Esophagus (tissue), 2 donors: Measurements from ENCODE around the gene FFAR3. TPM values are rescaled to one million over a fixed set of nuclear protein-coding genes. Genes with fewer than 3 reads are reported as not detected.
"Not testable (repeated sequence)": the region's sequence is repeated elsewhere in the genome, so short reads cannot be mapped to it uniquely, and the experiment has no call there.

ENCODE experiments used
- H3K27ac ChIP-seq, 2 donors: one replicate each; pipeline ENCODE4 v1.5.1; 2013; ENCODE audit warnings: low read depth in 2 of 2, mild to moderate bottlenecking in 2 of 2, inconsistent platforms in 1 of 2, low read length in 1 of 2, moderate library complexity in 1 of 2
- H3K27me3 ChIP-seq, 2 donors: one replicate each; pipeline ENCODE4 v1.6.1; 2013; ENCODE audit warnings: low read length in 2 of 2, control low read depth in 1 of 2, mild to moderate bottlenecking in 1 of 2; ENCODE audit not compliant: insufficient read depth in 2 of 2, control insufficient read depth in 1 of 2
- H3K36me3 ChIP-seq, 2 donors: one replicate each; pipeline ENCODE4 v1.6.1; 2013; ENCODE audit warnings: low read length in 1 of 2; ENCODE audit not compliant: control insufficient read depth in 2 of 2, insufficient read depth in 2 of 2
- H3K4me1 ChIP-seq, 2 donors: one replicate each; pipeline ENCODE4 v1.6.1; 2013; ENCODE audit warnings: low read length in 1 of 2; ENCODE audit not compliant: control insufficient read depth in 2 of 2, insufficient read depth in 2 of 2
- H3K4me3 ChIP-seq, 2 donors: one replicate each; pipeline ENCODE4 v1.5.1; 2013; ENCODE audit warnings: low read length in 2 of 2, mild to moderate bottlenecking in 2 of 2, low read depth in 1 of 2, moderate library complexity in 1 of 2
- H3K9me3 ChIP-seq, 2 donors: one replicate each; pipeline ENCODE4 v1.6.1; 2013; ENCODE audit warnings: mild to moderate bottlenecking in 2 of 2, low read depth in 1 of 2, low read length in 1 of 2, moderate library complexity in 1 of 2; ENCODE audit not compliant: control insufficient read depth in 2 of 2, insufficient read depth in 1 of 2
- WGBS, 2 donors: extraction: QIAGEN DNeasy Blood & Tissue Kit; methylation state at CpG; one replicate each; pipeline ENCODE4 v1.1.7; 2013; 5-methylcytosine and 5-hydroxymethylcytosine counted together
- polyA plus RNA-seq, 2 donors: library from polyadenylated mRNA; stranded (reverse); fragments of 200-250 nt; gene quantifications; one replicate each; pipeline ENCODE4 v1.2.3, GENCODE V29; 2013
- donor health status: healthy with polysubstance abuse.
- donor health status: Bipolar disorder and iron deficiency.

FFAR3 gene
- polyA plus RNA-seq, 2 donors: not detected

DNA sequence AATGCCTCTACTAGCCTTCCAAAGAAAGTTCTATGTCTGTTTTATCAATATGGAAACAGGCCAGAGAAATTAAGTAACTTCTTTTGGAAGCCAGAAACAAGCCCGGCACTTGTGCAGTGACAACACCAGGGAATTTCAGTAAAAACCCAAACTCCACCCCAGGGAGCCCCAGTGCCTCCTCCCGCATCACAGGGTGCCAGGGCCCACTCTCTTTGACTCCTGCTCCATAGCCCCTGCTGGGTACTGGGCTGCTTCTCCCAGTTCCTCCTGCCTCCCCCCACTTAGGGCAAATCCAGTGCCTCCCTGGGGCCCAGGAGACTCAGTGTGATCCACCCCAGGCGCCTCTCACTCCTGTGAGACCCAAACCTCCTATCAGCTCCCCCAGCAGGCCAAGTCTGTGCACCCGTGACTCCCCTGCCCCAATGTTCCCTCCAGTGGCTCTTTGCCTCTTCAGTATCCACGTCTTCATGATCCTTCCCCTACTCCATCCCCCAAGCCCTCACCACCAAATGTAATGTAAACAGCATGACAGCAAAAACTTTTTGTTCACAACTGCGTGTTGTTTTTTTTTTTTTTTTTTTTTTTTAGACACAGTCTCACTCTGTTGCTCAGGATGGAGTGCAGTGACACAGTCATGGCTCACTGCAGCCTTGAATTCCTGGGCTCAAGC lies 2.3 kb upstream of the FFAR3 start:
- WGBS, 2 donors: 38 to 53% methylated on average over 6 of the region's 6 CpGs
- Histone ChIP-seq H3K27ac (no peak overlapping the region), H3K27me3 (no peaks in the 10 kb centered on the region), H3K36me3 (no peaks in the 10 kb centered on the region), H3K9me3 (no peaks in the 10 kb centered on the region), H3K4me1 (peaks cover 0 to 2% of the 10 kb centered on the region in 2 donors), H3K4me3 (no peak overlapping the region)

- whole genome bisulfite sequencing, 2 donors: 72% methylated on average over 8 to 11 of the region's 16 CpGs
- not testable (repeated sequence) for H3K4me3 ChIP-seq, H3K36me3 ChIP-seq, H3K4me1 ChIP-seq, H3K27ac ChIP-seq, H3K27me3 ChIP-seq, H3K9me3 ChIP-seq
Observed at GRCh38 chr19:35358834-35359233, 574 bp downstream of the FFAR3 start.

DNA sequence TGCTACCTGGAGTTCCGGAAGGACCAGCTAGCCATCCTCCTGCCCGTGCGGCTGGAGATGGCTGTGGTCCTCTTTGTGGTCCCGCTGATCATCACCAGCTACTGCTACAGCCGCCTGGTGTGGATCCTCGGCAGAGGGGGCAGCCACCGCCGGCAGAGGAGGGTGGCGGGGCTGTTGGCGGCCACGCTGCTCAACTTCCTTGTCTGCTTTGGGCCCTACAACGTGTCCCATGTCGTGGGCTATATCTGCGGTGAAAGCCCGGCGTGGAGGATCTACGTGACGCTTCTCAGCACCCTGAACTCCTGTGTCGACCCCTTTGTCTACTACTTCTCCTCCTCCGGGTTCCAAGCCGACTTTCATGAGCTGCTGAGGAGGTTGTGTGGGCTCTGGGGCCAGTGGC lies 1.1 kb downstream of the FFAR3 start:
- not testable (repeated sequence) for H3K36me3 ChIP-seq, H3K4me1 ChIP-seq, H3K9me3 ChIP-seq, H3K27ac ChIP-seq, H3K4me3 ChIP-seq, H3K27me3 ChIP-seq
- WGBS, 2 donors: 88 to 90% methylated on average over 16 to 21 of the region's 21 CpGs

DNA sequence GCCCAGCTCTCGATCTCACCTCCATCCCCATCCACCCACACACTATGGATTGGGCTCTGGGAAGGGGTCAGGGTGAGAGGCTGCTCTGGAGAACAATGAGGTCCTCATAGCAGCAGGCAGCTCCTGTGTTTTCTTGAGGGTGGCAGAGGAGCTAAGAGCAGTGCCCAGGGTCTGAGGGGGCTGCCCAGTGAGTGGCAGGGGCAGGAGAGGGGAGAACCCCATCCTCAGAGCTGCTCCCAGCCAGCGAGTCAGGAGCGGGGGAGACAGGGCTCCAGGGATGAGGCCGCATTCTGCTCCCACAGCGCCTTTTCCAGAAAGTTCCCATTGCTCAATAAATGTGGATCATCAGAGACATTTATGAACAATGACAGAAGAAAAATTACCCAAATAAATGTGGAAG lies 1.8 kb downstream of the FFAR3 start:
- H3K4me1 ChIP-seq, H3K27me3 ChIP-seq, H3K27ac ChIP-seq, H3K4me3 ChIP-seq, H3K36me3 ChIP-seq, H3K9me3 ChIP-seq: not testable (repeated sequence)
- WGBS, 2 donors: 100% methylated on average over 3 of the region's 5 CpGs; no CpG with 5 or more reads in 1 of the 2 donors

DNA sequence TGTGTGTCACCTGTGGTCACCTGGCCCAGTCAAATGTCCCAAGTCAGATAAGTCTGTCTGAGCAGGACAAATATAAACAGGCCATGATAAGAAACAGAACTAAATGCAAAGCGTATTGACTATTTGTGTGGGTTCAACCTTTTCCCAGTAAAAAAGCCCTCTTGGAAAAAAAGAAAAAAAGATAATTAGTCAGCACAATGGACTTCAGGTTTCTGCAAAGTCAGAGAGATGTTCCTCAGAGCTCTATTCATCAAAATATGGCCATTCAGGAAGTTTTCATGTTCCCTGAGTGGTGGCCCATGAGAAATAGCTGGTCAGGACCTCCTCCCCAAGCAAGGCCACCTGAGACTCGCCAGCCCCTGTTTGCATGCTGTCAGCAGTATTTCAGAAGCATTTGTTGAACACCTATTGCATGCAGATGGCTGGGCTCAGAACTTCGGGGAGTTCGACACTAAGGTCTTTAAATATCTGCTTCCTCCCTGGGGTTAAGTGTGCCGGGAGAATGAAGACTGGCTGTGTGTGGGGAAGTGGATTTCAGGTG lies 2.7 kb downstream of the FFAR3 start:
- H3K9me3 ChIP-seq: no peaks in the 10 kb centered on the region
- H3K4me1 ChIP-seq: peaks cover 0 to 2% of the 10 kb centered on the region in 2 donors
- no peak overlapping the region for H3K4me3 ChIP-seq
- 31 to 48% methylated on average over 5 of the region's 5 CpGs for WGBS, 2 donors
- H3K27ac ChIP-seq: no peak overlapping the region
- H3K27me3 ChIP-seq: peaks cover 0 to 2% of the 10 kb centered on the region in 2 donors
- H3K36me3 ChIP-seq: no peaks in the 10 kb centered on the region

DNA sequence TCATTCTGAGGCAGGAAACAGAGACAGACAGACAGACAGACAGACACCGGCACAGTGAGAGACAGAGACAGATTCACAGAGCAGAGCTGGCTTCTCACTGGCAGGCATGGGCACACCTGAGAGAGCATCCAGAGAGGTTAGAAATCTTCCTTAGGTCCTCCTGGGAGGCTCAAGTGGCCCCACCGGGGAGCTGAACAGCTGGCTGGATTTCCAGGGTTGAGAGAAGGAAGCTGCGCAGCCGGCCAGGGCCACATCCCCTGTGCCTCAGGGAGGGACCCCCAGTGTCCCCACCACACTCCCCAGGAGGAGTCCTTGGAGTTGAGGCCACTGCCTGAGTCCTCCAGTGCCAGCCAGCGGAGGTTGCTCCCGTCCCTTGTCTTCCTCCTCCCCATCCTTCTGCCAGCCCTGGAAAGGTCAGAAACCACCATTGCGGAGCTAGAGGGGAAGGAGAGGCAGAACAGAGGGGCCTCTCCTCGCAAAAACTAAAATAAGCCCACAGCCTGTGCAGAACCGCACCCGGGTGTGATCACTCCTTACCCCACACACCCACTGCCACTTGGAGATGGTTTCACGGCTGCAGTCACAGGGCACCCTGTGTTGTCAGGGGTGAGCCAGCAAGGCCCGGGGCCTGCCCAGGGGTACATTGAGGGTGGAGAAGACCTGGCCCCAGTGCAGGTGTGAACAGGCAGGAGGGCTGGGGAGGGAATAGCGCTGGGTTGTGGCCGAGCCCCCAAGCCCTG lies 4.2 kb downstream of the FFAR3 start:
- no peaks in the 10 kb centered on the region for H3K36me3 ChIP-seq
- no peak overlapping the region for H3K27ac ChIP-seq
- H3K9me3 ChIP-seq: no peaks in the 10 kb centered on the region
- WGBS, 2 donors: 72 to 73% methylated on average over 4 to 14 of the region's 14 CpGs
- peaks cover 0 to 2% of the 10 kb centered on the region in 2 donors for H3K27me3 ChIP-seq
- H3K4me1 ChIP-seq: peaks cover 0 to 2% of the 10 kb centered on the region in 2 donors
- H3K4me3 ChIP-seq: no peak overlapping the region

DNA sequence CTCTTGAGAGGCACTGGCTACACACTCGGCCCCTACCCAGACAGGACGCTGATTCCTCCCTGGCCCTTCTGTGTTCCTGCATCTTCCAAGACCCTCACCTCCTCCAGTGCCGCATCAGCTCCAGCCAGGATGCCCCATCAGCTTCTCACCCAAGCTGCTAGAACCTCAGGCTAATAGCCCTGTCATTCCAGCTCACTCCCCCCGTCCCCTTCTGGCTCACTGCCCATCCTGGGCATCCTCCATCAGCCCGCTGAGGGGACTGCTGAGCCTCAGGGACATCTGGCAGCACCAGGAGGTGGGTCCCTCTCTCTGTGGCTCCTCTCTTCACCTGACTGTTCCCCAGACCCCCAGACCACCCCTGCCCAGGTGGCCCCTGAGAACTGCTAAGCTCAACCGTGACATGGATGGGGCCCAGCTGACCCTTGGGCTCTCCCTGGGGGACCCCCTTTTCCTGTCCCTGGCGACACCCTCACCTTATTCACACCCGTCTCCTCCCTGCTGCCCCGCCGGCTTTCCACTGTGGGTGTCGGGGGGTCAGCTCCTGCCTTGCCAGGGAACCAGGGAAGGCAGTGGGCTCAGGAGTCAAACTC lies 4.8 kb downstream of the FFAR3 start:
- peaks cover 0 to 2% of the 10 kb centered on the region in 2 donors for H3K27me3 ChIP-seq
- peaks cover 0 to 1% of the 10 kb centered on the region in 2 donors for H3K4me1 ChIP-seq
- no peaks in the 10 kb centered on the region for H3K9me3 ChIP-seq
- H3K4me3 ChIP-seq: no peak overlapping the region
- no peaks in the 10 kb centered on the region for H3K36me3 ChIP-seq
- H3K27ac ChIP-seq: no peak overlapping the region
- 76 to 89% methylated on average over 5 to 11 of the region's 11 CpGs for WGBS, 2 donors

- no peaks in the 10 kb centered on the region for H3K4me1 ChIP-seq
- no peaks in the 10 kb centered on the region for H3K36me3 ChIP-seq
- peaks cover 0 to 2% of the 10 kb centered on the region in 2 donors for H3K27me3 ChIP-seq
- no peaks in the 10 kb centered on the region for H3K9me3 ChIP-seq
- H3K27ac ChIP-seq: no peak overlapping the region
- WGBS, 2 donors: 81 to 86% methylated on average over 13 to 19 of the region's 19 CpGs
- no peak overlapping the region for H3K4me3 ChIP-seq
Observed at GRCh38 chr19:35363711-35364425, 5.6 kb downstream of the FFAR3 start.

DNA sequence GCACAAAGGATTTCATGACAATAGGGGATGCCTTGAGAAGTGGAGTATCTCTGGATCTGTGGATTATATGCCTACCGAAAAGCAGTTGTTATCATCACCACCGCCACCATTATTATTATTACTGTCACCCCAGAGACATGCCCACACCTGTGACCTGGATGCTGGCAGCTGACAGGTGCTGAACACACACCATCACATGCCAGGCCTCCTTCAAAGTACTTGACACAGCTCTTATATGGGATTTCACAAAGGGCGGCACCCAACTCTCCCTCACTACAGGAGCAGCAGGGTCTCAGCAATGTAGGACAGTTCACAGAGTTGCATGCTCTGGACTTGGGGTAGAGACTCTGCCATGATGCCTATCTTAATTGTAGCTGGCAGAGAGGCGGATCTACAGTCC lies 7.0 kb downstream of the FFAR3 start:
- no peaks in the 10 kb centered on the region for H3K9me3 ChIP-seq
- 88 to 93% methylated on average over 1 to 4 of the region's 4 CpGs for WGBS, 2 donors
- H3K4me1 ChIP-seq: no peaks in the 10 kb centered on the region
- H3K36me3 ChIP-seq: no peaks in the 10 kb centered on the region
- H3K27ac ChIP-seq: no peak overlapping the region
- H3K4me3 ChIP-seq: no peak overlapping the region
- H3K27me3 ChIP-seq: peaks cover 0 to 2% of the 10 kb centered on the region in 2 donors
